Smooth muscle cell (in vitro differentiated cells): ENCODE data around the gene COL11A2. TPM values are rescaled to one million over a fixed set of nuclear protein-coding genes. Genes with fewer than 3 reads are reported as not detected.

Experiments used
- DNase-seq: peaks from one replicate; lab custom pipeline; 2025; ENCODE audit not compliant: unreplicated experiment; lab: John Stamatoyannopoulos, UW
- H2AFZ ChIP-seq: fragments of 200-600 bp; sonication (generic); 2 replicates; pipeline ENCODE4 v1.6.0; 2016; ENCODE audit warnings: antibody characterized with exemption, low read depth, mild to moderate bottlenecking
- H3F3A ChIP-seq: fragments of 200-600 bp; sonication (generic); 2 replicates; pipeline ENCODE4 v1.6.0; 2017; ENCODE audit warnings: antibody characterized with exemption, low read depth
- H3K27ac ChIP-seq: fragments of 200-600 bp; sonication (generic); 2 replicates; pipeline ENCODE4 v1.5.1; 2016; ENCODE audit warnings: low read depth, mild to moderate bottlenecking
- H3K27me3 ChIP-seq: fragments of 200-600 bp; sonication (generic); 2 replicates; pipeline ENCODE4 v1.6.1; 2016; ENCODE audit warnings: low read depth, mild to moderate bottlenecking
- H3K36me3 ChIP-seq: fragments of 200-600 bp; sonication (generic); 2 replicates; pipeline ENCODE4 v1.5.1; 2016; ENCODE audit warnings: low read depth
- H3K4me1 ChIP-seq: fragments of 200-600 bp; sonication (generic); 2 replicates; pipeline ENCODE4 v1.5.1; 2016; ENCODE audit warnings: low read depth
- H3K4me2 ChIP-seq: fragments of 200-600 bp; sonication (generic); 2 replicates; pipeline ENCODE4 v1.6.0; 2016; ENCODE audit warnings: mild to moderate bottlenecking
- H3K4me3 ChIP-seq: fragments of 200-600 bp; sonication (generic); 2 replicates; pipeline ENCODE4 v1.5.1; 2016; ENCODE audit warnings: mild to moderate bottlenecking
- H3K79me2 ChIP-seq: fragments of 200-600 bp; sonication (generic); 2 replicates; pipeline ENCODE4 v1.6.0; 2016; ENCODE audit warnings: low read depth, mild to moderate bottlenecking
- H3K9ac ChIP-seq: fragments of 200-600 bp; sonication (generic); 2 replicates; pipeline ENCODE4 v1.6.0; 2016; ENCODE audit warnings: low read depth
- H3K9me3 ChIP-seq: fragments of 200-600 bp; sonication (generic); replicated peaks from 2 replicates; pipeline ENCODE4 v1.5.1; 2016; ENCODE audit warnings: low read depth
- H4K20me1 ChIP-seq: fragments of 200-600 bp; sonication (generic); 2 replicates; pipeline ENCODE4 v1.6.0; 2016; ENCODE audit warnings: low read depth
- WGBS: methylation state at CpG from one replicate; pipeline ENCODE4 v1.1.7; 2016; ENCODE audit warnings: low lambda C conversion rate; 5-methylcytosine and 5-hydroxymethylcytosine counted together
- polyA plus RNA-seq: library from polyadenylated mRNA; unstranded; fragments of >200 nt; fragmentation: Nextera tagmentation; extraction: Ambion mirVana; gene quantifications from 2 replicates; pipeline ENCODE4 v1.2.1, GENCODE V29; 2016
- total RNA-seq: library from RNA; depleted of rRNA; stranded (reverse); fragments of >200 nt; gene quantifications from 2 replicates; pipeline ENCODE4 v1.2.3, GENCODE V29; 2014
- TF ChIP-seq, protein P1 (sequence below): fragments of 200-600 bp; sonication (generic); IDR thresholded peaks from 2 replicates; pipeline ENCODE4 v1.5.1; 2017; ENCODE audit warnings: borderline replicate concordance, mild to moderate bottlenecking, antibody characterized with exemption; ENCODE audit not compliant: insufficient read depth, poor library complexity, severe bottlenecking

The COL11A2 gene
- total and polyA plus RNA-seq, 2 experiments from 2014 or later: 0.36 to 1.2 TPM

DNA sequence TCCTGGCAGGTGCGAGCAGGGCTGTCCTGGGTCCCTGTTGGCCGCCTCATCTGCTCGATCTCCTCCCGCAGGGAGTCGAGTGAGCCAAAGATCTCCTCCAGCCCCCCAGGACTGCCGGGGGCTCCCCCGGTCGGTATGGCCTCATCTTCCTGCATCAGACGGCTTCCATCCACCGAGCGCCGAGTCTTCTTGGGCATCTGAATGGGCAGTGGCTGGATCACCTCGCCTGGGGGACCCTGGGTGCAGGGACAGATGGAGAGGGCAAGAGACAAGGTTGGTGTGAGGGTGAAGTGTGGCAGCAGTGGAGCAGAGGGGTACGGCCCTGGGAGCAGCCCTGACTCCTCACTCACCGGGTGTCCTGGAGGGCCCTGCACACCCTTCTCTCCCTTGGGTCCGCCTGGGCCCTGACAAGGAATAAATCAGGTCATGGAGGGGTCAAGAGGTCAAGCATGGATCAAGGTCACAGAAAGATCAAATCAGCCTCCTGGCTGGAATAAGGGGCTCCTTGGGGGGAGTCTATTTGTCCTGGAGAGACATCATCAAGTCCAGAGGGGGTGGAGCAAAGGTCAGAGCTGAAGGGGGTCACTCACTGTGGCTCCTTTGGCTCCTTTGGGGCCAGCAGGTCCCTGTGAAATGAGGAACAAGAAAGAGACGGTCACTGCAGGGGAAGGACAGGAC, 26.5 kb downstream of the COL11A2 start:
- Histone ChIP-seq H3K27me3 (no peaks in the 10 kb centered on the region), H3K4me1 (no peaks in the 10 kb centered on the region), H3K9ac (no peak overlapping the region), H3K79me2 (no peaks in the 10 kb centered on the region), H3K4me2 (no peak overlapping the region), H3K4me3 (no peak overlapping the region), H2AFZ (no peak overlapping the region), H4K20me1 (no peaks in the 10 kb centered on the region), H3K27ac (no peak overlapping the region), H3F3A (no peaks in the 10 kb centered on the region), H3K36me3 (no peaks in the 10 kb centered on the region), H3K9me3 (no peaks in the 10 kb centered on the region)
- TF ChIP-seq, protein P1, sequence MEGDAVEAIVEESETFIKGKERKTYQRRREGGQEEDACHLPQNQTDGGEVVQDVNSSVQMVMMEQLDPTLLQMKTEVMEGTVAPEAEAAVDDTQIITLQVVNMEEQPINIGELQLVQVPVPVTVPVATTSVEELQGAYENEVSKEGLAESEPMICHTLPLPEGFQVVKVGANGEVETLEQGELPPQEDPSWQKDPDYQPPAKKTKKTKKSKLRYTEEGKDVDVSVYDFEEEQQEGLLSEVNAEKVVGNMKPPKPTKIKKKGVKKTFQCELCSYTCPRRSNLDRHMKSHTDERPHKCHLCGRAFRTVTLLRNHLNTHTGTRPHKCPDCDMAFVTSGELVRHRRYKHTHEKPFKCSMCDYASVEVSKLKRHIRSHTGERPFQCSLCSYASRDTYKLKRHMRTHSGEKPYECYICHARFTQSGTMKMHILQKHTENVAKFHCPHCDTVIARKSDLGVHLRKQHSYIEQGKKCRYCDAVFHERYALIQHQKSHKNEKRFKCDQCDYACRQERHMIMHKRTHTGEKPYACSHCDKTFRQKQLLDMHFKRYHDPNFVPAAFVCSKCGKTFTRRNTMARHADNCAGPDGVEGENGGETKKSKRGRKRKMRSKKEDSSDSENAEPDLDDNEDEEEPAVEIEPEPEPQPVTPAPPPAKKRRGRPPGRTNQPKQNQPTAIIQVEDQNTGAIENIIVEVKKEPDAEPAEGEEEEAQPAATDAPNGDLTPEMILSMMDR: no peak
- WGBS: 89% methylated on average over 17 of the region's 17 CpGs
- DNase-seq: no peak

DNA sequence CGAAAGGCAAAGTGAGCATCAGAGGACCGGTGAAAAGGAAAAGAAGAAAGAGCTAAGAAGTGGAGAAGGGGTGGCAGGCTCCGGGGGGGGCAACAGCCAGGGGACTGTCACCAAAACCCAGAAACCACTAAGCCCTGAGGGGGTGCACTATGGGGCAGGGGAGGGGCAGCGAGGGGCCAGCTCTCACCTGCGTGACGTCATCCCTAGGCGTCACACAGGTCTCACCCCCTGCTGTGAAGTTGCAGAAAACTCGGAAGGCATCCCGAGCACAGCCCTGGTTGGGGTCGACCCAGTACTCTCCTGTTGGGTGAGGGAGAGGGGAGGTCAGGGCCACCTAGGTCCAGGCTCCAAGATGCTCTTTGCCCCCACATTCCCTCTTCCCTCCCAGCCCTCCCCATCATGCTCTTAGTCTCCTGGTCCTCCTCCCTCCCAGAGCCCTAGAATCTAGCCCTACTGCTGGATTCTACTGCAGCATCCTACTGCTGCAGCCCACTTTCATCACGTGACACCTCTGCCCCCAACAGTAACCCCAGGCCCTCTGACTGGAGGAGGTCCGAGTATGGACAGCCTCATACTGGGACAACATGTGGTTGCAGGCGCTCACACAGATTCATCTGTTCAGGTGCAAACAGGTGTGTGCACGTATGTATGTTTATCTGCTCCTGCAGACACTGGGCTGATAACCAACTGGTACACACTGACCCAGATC, 27.4 kb downstream of the COL11A2 start:
- Histone ChIP-seq H3F3A (no peaks in the 10 kb centered on the region), H3K4me1 (no peaks in the 10 kb centered on the region), H4K20me1 (no peaks in the 10 kb centered on the region), H3K4me2 (no peak overlapping the region), H3K4me3 (no peak overlapping the region), H3K79me2 (no peaks in the 10 kb centered on the region), H3K9me3 (no peaks in the 10 kb centered on the region), H2AFZ (no peak overlapping the region), H3K27me3 (no peaks in the 10 kb centered on the region), H3K36me3 (no peaks in the 10 kb centered on the region), H3K9ac (no peak overlapping the region), H3K27ac (no peak overlapping the region)
- WGBS: 57% methylated on average over 13 of the region's 14 CpGs
- no peak for DNase-seq
- TF ChIP-seq, protein P1: no peak

DNA sequence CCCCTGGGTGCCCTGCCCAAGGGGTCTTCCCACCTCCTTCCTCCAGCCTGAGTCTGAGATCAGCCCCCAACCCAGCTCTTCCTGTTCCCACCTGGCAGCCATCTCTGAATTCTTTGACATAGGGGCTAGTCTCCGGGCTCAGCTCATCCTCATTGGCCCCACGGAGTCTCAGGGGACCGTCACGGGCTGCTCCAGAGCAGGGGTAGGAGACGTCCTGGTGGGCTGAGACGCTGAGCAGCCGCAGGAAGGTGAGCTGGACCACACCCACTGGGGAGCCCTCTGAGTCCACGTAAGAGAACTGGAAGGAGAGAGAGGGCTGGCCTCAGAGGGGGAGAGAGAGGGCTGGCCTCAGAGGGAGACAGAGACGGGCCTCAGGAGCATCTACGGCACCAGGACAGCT, 28.1 kb downstream of the COL11A2 start:
- no peaks in the 10 kb centered on the region for H3K9me3 ChIP-seq
- H3K27me3 ChIP-seq: no peaks in the 10 kb centered on the region
- WGBS: 62% methylated on average over 10 of the region's 10 CpGs
- no peaks in the 10 kb centered on the region for H3K4me1 ChIP-seq
- no peak for DNase-seq
- TF ChIP-seq, protein P1: no peak
- H3K4me3 ChIP-seq: no peak overlapping the region
- H2AFZ ChIP-seq: no peak overlapping the region
- no peak overlapping the region for H3K9ac ChIP-seq
- no peaks in the 10 kb centered on the region for H4K20me1 ChIP-seq
- no peak overlapping the region for H3K4me2 ChIP-seq
- no peak overlapping the region for H3K27ac ChIP-seq
- no peaks in the 10 kb centered on the region for H3K79me2 ChIP-seq
- H3F3A ChIP-seq: no peaks in the 10 kb centered on the region
- H3K36me3 ChIP-seq: no peaks in the 10 kb centered on the region
